ENCODE measurements around the gene TRIM43B.
"Not testable (repeated sequence)": the region's sequence is repeated elsewhere in the genome, so short reads cannot be mapped to it uniquely, and the experiment has no call there.

Gene TRIM43B

GRCh38 chr2:95514718-95515117 lies 30.2 kb upstream of the TRIM43B start:
- TF ChIP-seq CTCF (IDR thresholded peaks at IDR 0.05; ENCODE audit: extremely low read depth, insufficient read depth, missing control alignments) = no peak
- in situ Hi-C loops (cut with MboI; ENCODE audit: low pct_unique_long_range_greater_than_20kb, low sequenced_read_pairs, unreplicated experiment) = no loop called here
- no peak for DNase-seq (ENCODE audit: low spot score)

GRCh38 chr2:95514226-95514625 lies 29.7 kb upstream of the TRIM43B start:
- DNase-seq (ENCODE audit: low spot score); in situ Hi-C loops (cut with MboI; ENCODE audit: low pct_unique_long_range_greater_than_20kb, low sequenced_read_pairs, unreplicated experiment): not testable (repeated sequence)

GRCh38 chr2:95509408-95509807 lies 24.9 kb upstream of the TRIM43B start:
- no peak for DNase-seq (ENCODE audit: low spot score)
- no peak for TF ChIP-seq CTCF (IDR thresholded peaks at IDR 0.05; ENCODE audit: extremely low read depth, insufficient read depth, missing control alignments)
- in situ Hi-C loops (cut with MboI; ENCODE audit: low pct_unique_long_range_greater_than_20kb, low sequenced_read_pairs, unreplicated experiment) = no loop called here

- in situ Hi-C loops (cut with MboI; ENCODE audit: low pct_unique_long_range_greater_than_20kb, low sequenced_read_pairs, unreplicated experiment) = no loop called here
- no peak for TF ChIP-seq CTCF (IDR thresholded peaks at IDR 0.05; ENCODE audit: extremely low read depth, insufficient read depth, missing control alignments)
- DNase-seq (ENCODE audit: low spot score) = no peak
Observed at GRCh38 chr2:95505222-95505621, 20.7 kb upstream of the TRIM43B start.

GRCh38 chr2:95500854-95501253 lies 16.3 kb upstream of the TRIM43B start:
- no peak for DNase-seq (ENCODE audit: low spot score)
- no peak for TF ChIP-seq CTCF (IDR thresholded peaks at IDR 0.05; ENCODE audit: extremely low read depth, insufficient read depth, missing control alignments)
- in situ Hi-C loops (cut with MboI; ENCODE audit: low pct_unique_long_range_greater_than_20kb, low sequenced_read_pairs, unreplicated experiment) = no loop called here

- DNase-seq (ENCODE audit: low spot score); in situ Hi-C loops (cut with MboI; ENCODE audit: low pct_unique_long_range_greater_than_20kb, low sequenced_read_pairs, unreplicated experiment): not testable (repeated sequence)
Observed at GRCh38 chr2:95492076-95492475, 7.5 kb upstream of the TRIM43B start.

- DNase-seq (ENCODE audit: low spot score); in situ Hi-C loops (cut with MboI; ENCODE audit: low pct_unique_long_range_greater_than_20kb, low sequenced_read_pairs, unreplicated experiment): not testable (repeated sequence)
Observed at GRCh38 chr2:95475025-95475424, 9.5 kb downstream of the TRIM43B start.

- in situ Hi-C loops (cut with MboI; ENCODE audit: low pct_unique_long_range_greater_than_20kb, low sequenced_read_pairs, unreplicated experiment); DNase-seq (ENCODE audit: low spot score): not testable (repeated sequence)
Observed at GRCh38 chr2:95467984-95468383, 16.6 kb downstream of the TRIM43B start.

GRCh38 chr2:95466572-95466971 lies 18.0 kb downstream of the TRIM43B start:
- in situ Hi-C loops (cut with MboI; ENCODE audit: low pct_unique_long_range_greater_than_20kb, low sequenced_read_pairs, unreplicated experiment); DNase-seq (ENCODE audit: low spot score): not testable (repeated sequence)

GRCh38 chr2:95463292-95463691 lies 21.3 kb downstream of the TRIM43B start:
- in situ Hi-C loops (cut with MboI; ENCODE audit: low pct_unique_long_range_greater_than_20kb, low sequenced_read_pairs, unreplicated experiment); DNase-seq (ENCODE audit: low spot score): not testable (repeated sequence)

GRCh38 chr2:95445317-95445716 lies 39.2 kb downstream of the TRIM43B start:
- in situ Hi-C loops (cut with MboI; ENCODE audit: low pct_unique_long_range_greater_than_20kb, low sequenced_read_pairs, unreplicated experiment) = not testable (repeated sequence)

GRCh38 chr2:95442474-95443099 lies 42.0 kb downstream of the TRIM43B start:
- DNase-seq (ENCODE audit: low spot score); in situ Hi-C loops (cut with MboI; ENCODE audit: low pct_unique_long_range_greater_than_20kb, low sequenced_read_pairs, unreplicated experiment): not testable (repeated sequence)

More at GRCh38 chr2:95445317-95445716, 39.2 kb downstream of the TRIM43B start:
- not testable (repeated sequence) for DNase-seq (ENCODE audit: low spot score)

- in situ Hi-C loops (cut with MboI; ENCODE audit: low pct_unique_long_range_greater_than_20kb, low sequenced_read_pairs, unreplicated experiment) = not testable (repeated sequence)
Observed at GRCh38 chr2:95435872-95436209, 48.7 kb downstream of the TRIM43B start.

More at GRCh38 chr2:95435872-95436209, 48.7 kb downstream of the TRIM43B start:
- DNase-seq (ENCODE audit: low spot score) = not testable (repeated sequence)
